Activated B cell treated with CpG ODN at 0.5 μM for 24 hours (primary cell): ENCODE results near the gene KRT75. TPM values are rescaled to one million over a fixed set of nuclear protein-coding genes. Genes with fewer than 3 reads are reported as not detected.

Experiments used
- ATAC-seq: fragments of 200-7000 bp; cut with Tn5 transposase; one replicate; pipeline ENCODE4 v1.10.0; 2021; ENCODE audit warnings: low read depth, mild to moderate bottlenecking, moderate library complexity
- CTCF ChIA-PET: fragments of 350-600 bp; sonication (Branson Sonifier 250); formaldehyde crosslinking; loops from one replicate; lab custom pipeline; 2021; ENCODE audit warnings: antibody characterized with exemption; lab: Charles Lee
- POLR2A ChIA-PET: fragments of 350-600 bp; sonication (Branson Sonifier 250); formaldehyde crosslinking; loops from one replicate; lab custom pipeline; 2021; ENCODE audit warnings: antibody characterized with exemption; lab: Charles Lee
- DNase-seq: peaks from one replicate; pipeline ENCODE4 v3.0.0; 2022
- H3K27ac Mint-ChIP-seq: one replicate; pipeline ENCODE4 v1.8.0; 2020; ENCODE audit warnings: mixed read lengths
- H3K27me3 Mint-ChIP-seq: one replicate; pipeline ENCODE4 v1.8.0; 2021; ENCODE audit warnings: mixed read lengths
- H3K36me3 Mint-ChIP-seq: one replicate; pipeline ENCODE4 v1.8.0; 2021; ENCODE audit warnings: low read depth, mixed read lengths
- H3K4me1 Mint-ChIP-seq: one replicate; pipeline ENCODE4 v1.8.0; 2021; ENCODE audit warnings: mixed read lengths
- H3K4me3 Mint-ChIP-seq: one replicate; pipeline ENCODE4 v1.8.0; 2020; ENCODE audit warnings: mild to moderate bottlenecking, mixed read lengths
- H3K9me3 Mint-ChIP-seq: one replicate; pipeline ENCODE4 v1.8.0; 2020; ENCODE audit warnings: mixed read lengths
- intact Hi-C: fragments of 100-400 bp; cut with micrococcal nuclease; formaldehyde crosslinking; loops from one replicate; pipeline ENCODE4 v1.15.1; 2024
- total RNA-seq: library from RNA; stranded (reverse); gene quantifications from 2 replicates; pipeline ENCODE4 v1.2.3, GENCODE V29; 2022
- TF ChIP-seq, protein P1 (sequence below): fragments of 200-600 bp; IDR thresholded peaks from one replicate; pipeline ENCODE4 v1.8.0; 2022; ENCODE audit warnings: antibody characterized with exemption, mild to moderate bottlenecking

KRT75 gene
- total RNA-seq: not detected in 2 replicates

DNA sequence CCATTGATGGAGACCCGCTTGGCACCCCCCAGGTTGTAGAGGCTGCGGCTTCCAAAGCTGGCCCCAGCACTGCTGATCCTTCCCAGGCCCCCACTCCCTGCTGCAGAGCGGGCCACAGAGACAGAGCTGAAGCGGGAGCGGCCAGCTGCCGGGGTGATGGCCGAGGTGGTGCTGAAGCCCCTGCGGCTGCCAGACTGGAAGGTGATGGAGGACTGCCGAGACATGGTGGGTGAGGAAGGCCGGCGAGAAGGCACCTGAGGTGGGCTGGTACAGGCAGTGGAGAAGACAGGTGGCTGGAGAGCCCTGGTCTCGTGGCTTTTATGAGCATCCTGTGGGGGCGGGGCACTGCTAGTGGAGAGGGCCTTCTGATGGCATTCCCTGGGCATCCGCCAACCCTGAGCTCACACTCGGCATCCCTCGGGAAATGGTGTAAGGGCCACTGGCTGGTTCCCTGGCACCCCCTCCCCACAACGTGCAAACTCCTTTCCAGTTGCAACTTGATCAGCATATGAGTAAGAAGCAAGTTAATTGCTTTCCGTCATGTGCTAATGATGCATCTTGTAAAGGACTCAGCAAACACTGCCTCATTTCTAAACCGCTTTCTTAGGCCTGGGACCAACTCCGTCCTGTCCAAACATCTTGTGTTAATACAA lies at the start of gene KRT75:
KRT75 (minus strand) TSS at position 291 of the 653 bp plus-strand sequence; CDS start at position 224, 67 bp downstream.
- Mint-ChIP-seq H3K27ac (no peak within 1 kb of the TSS), H3K36me3 (no peaks in the 10 kb centered on the region), H3K9me3 (no peaks in the 10 kb centered on the region), H3K4me3 (no peak within 1 kb of the TSS), H3K4me1 (no peaks in the 10 kb centered on the region), H3K27me3 (peaks cover 15% of the 10 kb centered on the region)
- POLR2A ChIA-PET: no interaction called here
- intact Hi-C loops: no loop called here
- TF ChIP-seq, protein P1, sequence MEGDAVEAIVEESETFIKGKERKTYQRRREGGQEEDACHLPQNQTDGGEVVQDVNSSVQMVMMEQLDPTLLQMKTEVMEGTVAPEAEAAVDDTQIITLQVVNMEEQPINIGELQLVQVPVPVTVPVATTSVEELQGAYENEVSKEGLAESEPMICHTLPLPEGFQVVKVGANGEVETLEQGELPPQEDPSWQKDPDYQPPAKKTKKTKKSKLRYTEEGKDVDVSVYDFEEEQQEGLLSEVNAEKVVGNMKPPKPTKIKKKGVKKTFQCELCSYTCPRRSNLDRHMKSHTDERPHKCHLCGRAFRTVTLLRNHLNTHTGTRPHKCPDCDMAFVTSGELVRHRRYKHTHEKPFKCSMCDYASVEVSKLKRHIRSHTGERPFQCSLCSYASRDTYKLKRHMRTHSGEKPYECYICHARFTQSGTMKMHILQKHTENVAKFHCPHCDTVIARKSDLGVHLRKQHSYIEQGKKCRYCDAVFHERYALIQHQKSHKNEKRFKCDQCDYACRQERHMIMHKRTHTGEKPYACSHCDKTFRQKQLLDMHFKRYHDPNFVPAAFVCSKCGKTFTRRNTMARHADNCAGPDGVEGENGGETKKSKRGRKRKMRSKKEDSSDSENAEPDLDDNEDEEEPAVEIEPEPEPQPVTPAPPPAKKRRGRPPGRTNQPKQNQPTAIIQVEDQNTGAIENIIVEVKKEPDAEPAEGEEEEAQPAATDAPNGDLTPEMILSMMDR: no peak
- CTCF ChIA-PET: no interaction called here
- no peak for DNase-seq
- ATAC-seq: no peak

DNA sequence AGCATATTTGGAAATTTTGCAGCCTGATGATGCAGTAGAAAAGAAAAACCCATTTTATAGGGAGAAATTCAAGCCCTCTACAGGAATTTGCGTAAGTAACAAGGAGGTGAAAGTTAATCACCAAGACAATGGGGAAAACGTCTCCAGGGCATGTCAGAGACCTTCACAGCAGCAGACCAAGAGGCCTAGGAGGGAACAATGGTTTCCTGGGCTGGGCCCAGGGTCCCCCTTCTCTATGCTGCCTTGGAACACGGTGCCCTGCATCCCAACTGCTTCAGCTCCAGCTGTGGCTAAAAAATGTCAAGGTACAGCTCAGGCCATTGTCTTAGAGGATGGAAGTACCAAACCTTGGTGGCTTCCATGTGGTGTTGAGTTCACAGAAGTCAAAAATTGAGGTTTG lies 45.9 kb upstream of the KRT75 start:
- Mint-ChIP-seq H3K4me1 (no peaks in the 10 kb centered on the region), H3K36me3 (no peaks in the 10 kb centered on the region), H3K27ac (no peak overlapping the region), H3K4me3 (no peak overlapping the region), H3K9me3 (peaks cover 10% of the 10 kb centered on the region), H3K27me3 (peaks cover 11% of the 10 kb centered on the region)
- intact Hi-C loops: no loop called here
- ChIA-PET CTCF (no interaction called here), POLR2A (no interaction called here)
- TF ChIP-seq, protein P1: no peak
- DNase-seq (no peak), ATAC-seq (no peak)

DNA sequence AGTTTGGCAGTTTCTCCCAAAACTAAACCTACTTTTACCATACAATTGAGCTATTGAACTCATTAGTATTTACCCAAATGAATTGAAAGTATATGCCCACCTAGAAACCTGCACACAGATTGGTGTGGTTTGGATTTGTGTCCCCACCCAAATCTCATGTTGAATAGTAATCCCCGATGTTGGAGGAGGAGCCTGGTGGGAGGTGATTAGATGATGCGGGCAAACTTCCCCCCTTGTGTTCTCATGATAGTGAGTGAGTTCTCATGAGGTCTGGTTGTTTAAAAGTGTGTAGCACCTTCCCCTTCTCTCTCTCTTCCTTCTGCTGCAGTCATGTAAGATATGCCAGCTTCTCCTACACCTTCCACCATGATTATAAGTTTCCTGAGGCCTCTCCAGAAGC lies 43.5 kb upstream of the KRT75 start:
- TF ChIP-seq, protein P1: no peak
- Mint-ChIP-seq H3K27ac (no peak overlapping the region), H3K9me3 (no peaks in the 10 kb centered on the region), H3K36me3 (no peaks in the 10 kb centered on the region), H3K4me1 (no peaks in the 10 kb centered on the region), H3K4me3 (no peak overlapping the region), H3K27me3 (peaks cover 5% of the 10 kb centered on the region)
- no peak for ATAC-seq
- DNase-seq: no peak
- intact Hi-C loops: no loop called here
- CTCF ChIA-PET: no interaction called here
- POLR2A ChIA-PET: no interaction called here

DNA sequence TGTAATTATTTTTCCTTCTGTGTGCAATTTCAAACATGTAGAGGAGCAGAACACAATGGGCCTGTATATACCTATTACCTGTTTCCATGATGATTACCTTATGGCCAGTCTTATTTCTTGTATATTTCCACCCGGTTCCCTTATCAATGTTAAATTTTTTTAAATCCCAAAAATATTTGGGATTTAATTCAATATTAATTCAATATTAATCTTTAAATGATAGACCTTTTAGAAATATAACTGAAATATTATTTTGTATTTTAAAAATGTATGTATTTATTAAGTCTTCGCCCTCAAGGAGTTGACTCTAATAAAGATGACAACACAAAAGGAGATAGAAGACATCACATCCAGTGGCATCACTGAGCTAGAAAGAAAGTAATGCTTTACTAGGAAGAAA lies 40.0 kb upstream of the KRT75 start:
- H3K27ac Mint-ChIP-seq: no peak overlapping the region
- ATAC-seq: no peak

DNA sequence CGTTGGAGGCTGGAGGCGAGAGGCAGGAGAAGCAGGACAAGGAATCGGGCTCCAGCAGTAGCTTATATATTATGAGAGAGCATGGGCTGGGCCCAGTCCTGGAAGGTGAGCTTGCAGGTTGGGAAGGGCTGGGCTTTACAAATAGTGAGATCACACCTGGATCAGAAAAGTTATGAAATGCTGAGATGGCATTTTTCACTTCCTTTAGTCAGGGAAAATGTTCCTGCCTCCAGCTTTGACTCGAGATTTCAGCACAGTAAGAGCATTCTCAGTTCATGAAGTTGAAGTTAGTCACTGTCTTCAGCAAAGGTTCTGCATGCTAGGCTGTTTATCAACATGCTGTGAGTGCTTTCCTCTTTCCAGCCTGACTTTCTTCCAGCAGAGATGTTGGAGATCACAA lies 39.6 kb upstream of the KRT75 start, which contains the start of gene KRT6C:
KRT6C (minus strand) TSS at position 38 of the 400 bp plus-strand sequence. CDS start 68 bp downstream, outside the sequence.
- Mint-ChIP-seq H3K4me1 (no peaks in the 10 kb centered on the region), H3K27ac (no peak within 1 kb of the TSS), H3K9me3 (no peaks in the 10 kb centered on the region), H3K4me3 (no peak within 1 kb of the TSS), H3K36me3 (no peaks in the 10 kb centered on the region), H3K27me3 (peaks cover 11% of the 10 kb centered on the region)
- ChIA-PET CTCF (no interaction called here), POLR2A (no interaction called here)
- DNase-seq: no peak
- TF ChIP-seq, protein P1: no peak
- intact Hi-C loops: loop anchor here (1.0 kb wide), 1 partner anchor 23 kb away; no protein-coding TSS in a partner anchor
- no peak for ATAC-seq

More for the DNA sequence above, 40.0 kb upstream of the KRT75 start:
- no peak for DNase-seq
- ChIA-PET POLR2A (no interaction called here), CTCF (no interaction called here)
- intact Hi-C loops: loop anchor here (1.0 kb wide), 1 partner anchor 24 kb away; no protein-coding TSS in a partner anchor
- Mint-ChIP-seq H3K36me3 (no peaks in the 10 kb centered on the region), H3K4me3 (no peak overlapping the region), H3K27me3 (peaks cover 11% of the 10 kb centered on the region), H3K4me1 (no peaks in the 10 kb centered on the region), H3K9me3 (no peaks in the 10 kb centered on the region)
- TF ChIP-seq, protein P1: no peak
